ENCODE measurements around the gene VIPR2. TPM values are rescaled to one million over a fixed set of nuclear protein-coding genes. Genes with fewer than 3 reads are reported as not detected.

The VIPR2 gene
- total and polyA plus RNA-seq, 4 donors, result 6.0 to 11.3 (median 8.4) TPM

DNA sequence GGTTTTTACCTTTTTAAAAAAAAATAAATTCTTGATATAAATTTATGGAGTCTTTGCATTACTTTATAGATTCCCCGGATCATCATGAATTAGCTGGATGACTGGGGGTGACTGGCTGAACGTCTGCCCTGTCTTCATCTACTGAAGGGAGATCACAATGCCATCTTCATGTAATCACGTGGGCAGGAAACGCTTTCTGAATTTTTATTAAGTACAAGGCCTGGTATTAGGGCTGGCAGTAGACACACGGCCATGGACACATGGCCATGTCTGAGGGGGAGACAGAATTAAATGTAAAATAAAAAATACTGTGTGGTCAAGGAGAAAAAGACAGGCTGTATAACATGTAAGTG is 111.2 kb downstream of the VIPR2 start:
- no peak overlapping the region for H3K4me3 ChIP-seq (ENCODE audit: low read depth, low read length)
- H3K27ac ChIP-seq (ENCODE audit: low read depth, low read length), result no peak overlapping the region
- H3K27me3 ChIP-seq (ENCODE audit: control insufficient read depth, insufficient read depth, low read length), result peaks cover 2% of the 10 kb centered on the region
- H3K9me3 ChIP-seq (ENCODE audit: control insufficient read depth, insufficient read depth, low read length), result no peaks in the 10 kb centered on the region
- no peak for DNase-seq (ENCODE audit: low read depth in 4 of 6, low spot score in 6 of 6)
- H3K4me1 ChIP-seq (ENCODE audit: control insufficient read depth, insufficient read depth, low read length), result peaks cover 52% of the 10 kb centered on the region
- H3K36me3 ChIP-seq (ENCODE audit: control insufficient read depth, insufficient read depth, low read length), result peaks cover 11% of the 10 kb centered on the region
- 73% methylated on average over 4 of the region's 5 CpGs for WGBS (ENCODE audit: insufficient coverage)

DNA sequence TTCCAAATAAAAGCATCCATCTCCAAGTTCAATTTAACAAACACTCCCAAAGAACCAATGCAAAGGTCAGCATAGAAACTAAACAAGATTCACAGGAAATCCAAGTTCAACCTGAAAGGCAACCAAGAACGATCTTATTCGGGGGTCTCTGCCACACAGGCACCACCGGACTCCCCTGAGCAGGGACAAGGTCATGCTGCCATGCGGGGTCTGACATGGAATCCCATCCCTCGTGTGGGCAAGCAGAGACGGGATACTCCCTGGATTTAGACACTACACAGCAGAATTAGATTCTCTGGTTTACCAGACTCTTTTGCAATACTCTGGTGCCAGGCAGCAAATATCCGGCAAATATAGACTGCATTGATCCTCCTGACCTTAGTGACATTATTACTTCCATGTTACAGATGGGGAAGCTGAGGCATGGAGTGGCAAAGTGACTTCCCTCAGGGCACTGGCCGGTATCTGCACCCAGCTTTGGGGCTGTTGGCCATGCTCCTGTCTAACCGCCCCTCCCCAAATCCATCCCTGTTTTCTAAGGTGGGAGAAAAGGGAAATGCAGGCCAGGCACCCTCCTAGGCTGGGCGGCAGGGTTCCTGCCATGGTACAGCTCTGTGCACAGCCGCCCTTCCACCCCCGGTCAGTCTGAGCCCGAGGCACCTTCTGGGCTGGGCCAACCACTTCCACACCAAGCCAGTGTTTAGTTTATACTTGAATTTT is 111.8 kb downstream of the VIPR2 start:
- Histone ChIP-seq H3K27ac (ENCODE audit: low read depth, low read length) (no peak overlapping the region), H3K27me3 (ENCODE audit: control insufficient read depth, insufficient read depth, low read length) (peaks cover 2% of the 10 kb centered on the region), H3K9me3 (ENCODE audit: control insufficient read depth, insufficient read depth, low read length) (no peaks in the 10 kb centered on the region), H3K36me3 (ENCODE audit: control insufficient read depth, insufficient read depth, low read length) (peaks cover 11% of the 10 kb centered on the region), H3K4me1 (ENCODE audit: control insufficient read depth, insufficient read depth, low read length) (peaks cover 55% of the 10 kb centered on the region), H3K4me3 (ENCODE audit: low read depth, low read length) (no peak overlapping the region)
- no peak for DNase-seq (ENCODE audit: low read depth in 4 of 6, low spot score in 6 of 6)
- 92% methylated on average over 7 of the region's 13 CpGs for WGBS (ENCODE audit: insufficient coverage)

DNA sequence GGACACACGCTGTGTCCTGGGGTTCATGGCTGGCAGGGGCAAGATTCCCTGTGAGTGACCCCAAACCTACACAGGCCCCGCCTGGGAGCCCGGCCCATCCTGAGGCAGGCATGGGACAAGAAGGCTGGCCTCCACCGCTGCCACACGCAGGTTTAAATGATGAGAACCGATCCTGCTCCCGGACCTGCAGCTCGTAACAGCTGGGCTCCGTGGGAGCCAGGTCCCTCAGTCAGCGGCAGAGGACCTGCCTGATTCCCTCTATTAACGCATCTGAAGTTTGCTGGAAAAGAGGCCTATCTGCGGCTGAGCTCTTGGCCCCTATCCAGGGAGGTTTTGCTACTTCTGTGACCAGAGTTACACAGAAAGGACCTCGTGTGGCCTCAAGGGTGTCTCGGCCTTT is 112.3 kb downstream of the VIPR2 start:
- Histone ChIP-seq H3K36me3 (ENCODE audit: control insufficient read depth, insufficient read depth, low read length) (peaks cover 11% of the 10 kb centered on the region), H3K9me3 (ENCODE audit: control insufficient read depth, insufficient read depth, low read length) (no peaks in the 10 kb centered on the region), H3K27ac (ENCODE audit: low read depth, low read length) (no peak overlapping the region), H3K27me3 (ENCODE audit: control insufficient read depth, insufficient read depth, low read length) (peaks cover 2% of the 10 kb centered on the region), H3K4me3 (ENCODE audit: low read depth, low read length) (no peak overlapping the region), H3K4me1 (ENCODE audit: control insufficient read depth, insufficient read depth, low read length) (peaks cover 61% of the 10 kb centered on the region)
- no peak for DNase-seq (ENCODE audit: low read depth in 4 of 6, low spot score in 6 of 6)
- WGBS (ENCODE audit: insufficient coverage), result 75% methylated on average over 14 of the region's 14 CpGs

DNA sequence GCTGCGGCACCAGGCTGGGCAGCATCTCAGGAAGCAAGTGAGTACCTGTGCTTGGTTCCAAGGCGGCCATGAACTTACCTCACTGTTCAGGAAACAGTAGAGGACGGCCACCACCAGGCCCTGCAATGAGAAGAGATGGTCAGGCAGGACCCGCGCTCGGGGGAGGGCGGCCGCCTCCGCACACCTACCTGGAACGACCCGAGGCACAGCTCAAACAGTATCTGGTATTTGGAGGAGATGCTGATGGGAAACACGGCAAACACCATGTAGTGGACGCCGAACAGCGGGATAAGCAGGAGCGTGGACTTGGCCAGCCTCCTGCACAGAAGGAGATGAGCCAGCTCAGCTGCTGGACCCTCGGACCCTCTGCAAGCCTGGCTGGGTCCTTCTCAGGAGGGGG is 112.9 kb downstream of the VIPR2 start:
- Histone ChIP-seq H3K27ac (ENCODE audit: low read depth, low read length) (no peak overlapping the region), H3K4me1 (ENCODE audit: control insufficient read depth, insufficient read depth, low read length) (peaks cover 61% of the 10 kb centered on the region), H3K9me3 (ENCODE audit: control insufficient read depth, insufficient read depth, low read length) (no peaks in the 10 kb centered on the region), H3K27me3 (ENCODE audit: control insufficient read depth, insufficient read depth, low read length) (peaks cover 2% of the 10 kb centered on the region), H3K4me3 (ENCODE audit: low read depth, low read length) (no peak overlapping the region), H3K36me3 (ENCODE audit: control insufficient read depth, insufficient read depth, low read length) (peaks cover 11% of the 10 kb centered on the region)
- WGBS (ENCODE audit: insufficient coverage), result 98% methylated on average over 17 of the region's 17 CpGs
- DNase-seq (ENCODE audit: low read depth in 4 of 6, low spot score in 6 of 6), result no peak

DNA sequence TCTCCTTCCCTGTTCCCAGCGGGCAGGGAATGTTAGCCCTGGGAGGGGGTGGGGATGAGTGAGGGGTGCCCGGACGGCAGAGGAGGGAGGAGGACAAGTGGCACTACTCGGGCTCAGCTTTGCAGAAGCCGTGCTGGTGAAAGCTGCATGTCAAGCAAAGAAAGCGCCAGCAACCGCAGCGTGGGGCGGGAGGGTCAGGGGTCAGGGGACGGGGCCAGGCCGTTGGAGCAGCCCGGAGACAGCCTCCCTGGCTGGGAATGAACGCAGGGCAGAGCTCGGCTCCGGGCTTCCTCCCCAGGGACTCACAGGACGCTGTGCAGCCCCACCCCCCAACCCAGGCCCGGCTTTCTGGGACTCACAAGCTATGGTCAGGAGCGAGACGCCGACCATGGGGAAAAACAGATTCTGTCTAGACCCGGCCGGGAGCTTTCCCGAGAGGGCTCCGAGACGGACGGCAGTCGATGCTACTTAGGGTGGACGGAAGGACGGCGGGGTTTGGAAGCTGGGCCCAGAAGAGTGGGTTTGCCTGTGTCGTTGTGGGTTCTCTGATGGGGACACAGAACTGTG is 113.4 kb downstream of the VIPR2 start:
- peak in 1 of 6 donors; percentile 24 for DNase-seq (ENCODE audit: low read depth in 4 of 6, low spot score in 6 of 6)
- Histone ChIP-seq H3K9me3 (ENCODE audit: control insufficient read depth, insufficient read depth, low read length) (no peaks in the 10 kb centered on the region), H3K27me3 (ENCODE audit: control insufficient read depth, insufficient read depth, low read length) (peaks cover 2% of the 10 kb centered on the region), H3K4me1 (ENCODE audit: control insufficient read depth, insufficient read depth, low read length) (peaks cover 64% of the 10 kb centered on the region), H3K36me3 (ENCODE audit: control insufficient read depth, insufficient read depth, low read length) (peaks cover 11% of the 10 kb centered on the region), H3K4me3 (ENCODE audit: low read depth, low read length) (peak overlapping the region; percentile 41), H3K27ac (ENCODE audit: low read depth, low read length) (no peak overlapping the region)
- WGBS (ENCODE audit: insufficient coverage), result 44% methylated on average over 30 of the region's 31 CpGs

DNA sequence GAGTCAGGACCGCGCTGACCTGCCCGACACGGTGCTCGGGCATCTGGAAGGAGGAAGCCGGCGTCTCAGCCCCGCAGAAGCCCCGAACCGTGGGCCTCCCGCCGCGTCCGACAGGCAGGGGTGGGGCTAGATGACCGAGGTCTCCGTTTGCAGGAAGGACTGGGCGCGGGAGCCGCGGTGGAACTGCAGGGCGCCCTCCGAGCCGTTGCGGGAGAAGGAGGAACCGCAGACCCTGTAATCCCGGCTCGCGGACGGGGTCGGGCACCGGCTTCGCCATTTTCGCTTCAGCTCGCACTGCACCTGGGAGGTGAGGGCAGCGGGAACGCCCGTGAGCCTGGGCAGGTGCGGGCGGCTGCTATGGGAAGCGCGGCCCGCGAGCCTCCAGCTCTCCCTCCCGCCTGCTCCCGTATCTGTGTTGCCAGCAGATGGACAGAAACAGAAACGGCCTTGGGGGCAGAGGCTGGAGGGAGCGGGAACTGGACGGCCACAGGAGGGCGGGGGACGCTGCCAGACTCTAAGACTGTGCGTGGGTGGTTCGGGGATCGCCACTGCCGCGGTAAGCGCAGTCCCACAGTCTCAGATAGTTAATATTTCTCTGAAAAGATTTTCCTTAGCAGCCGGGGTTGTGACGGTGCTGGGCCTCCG is 114.1 kb downstream of the VIPR2 start:
- H3K9me3 ChIP-seq (ENCODE audit: control insufficient read depth, insufficient read depth, low read length), result no peaks in the 10 kb centered on the region
- peaks cover 2% of the 10 kb centered on the region for H3K27me3 ChIP-seq (ENCODE audit: control insufficient read depth, insufficient read depth, low read length)
- 5% methylated on average over 57 of the region's 59 CpGs for WGBS (ENCODE audit: insufficient coverage)
- peak in 2 of 6 donors; percentile 63 to 84 for DNase-seq (ENCODE audit: low read depth in 4 of 6, low spot score in 6 of 6)
- peaks cover 11% of the 10 kb centered on the region for H3K36me3 ChIP-seq (ENCODE audit: control insufficient read depth, insufficient read depth, low read length)
- no peak overlapping the region for H3K27ac ChIP-seq (ENCODE audit: low read depth, low read length)
- H3K4me1 ChIP-seq (ENCODE audit: control insufficient read depth, insufficient read depth, low read length), result peaks cover 65% of the 10 kb centered on the region
- H3K4me3 ChIP-seq (ENCODE audit: low read depth, low read length), result peak overlapping the region; percentile 41

DNA sequence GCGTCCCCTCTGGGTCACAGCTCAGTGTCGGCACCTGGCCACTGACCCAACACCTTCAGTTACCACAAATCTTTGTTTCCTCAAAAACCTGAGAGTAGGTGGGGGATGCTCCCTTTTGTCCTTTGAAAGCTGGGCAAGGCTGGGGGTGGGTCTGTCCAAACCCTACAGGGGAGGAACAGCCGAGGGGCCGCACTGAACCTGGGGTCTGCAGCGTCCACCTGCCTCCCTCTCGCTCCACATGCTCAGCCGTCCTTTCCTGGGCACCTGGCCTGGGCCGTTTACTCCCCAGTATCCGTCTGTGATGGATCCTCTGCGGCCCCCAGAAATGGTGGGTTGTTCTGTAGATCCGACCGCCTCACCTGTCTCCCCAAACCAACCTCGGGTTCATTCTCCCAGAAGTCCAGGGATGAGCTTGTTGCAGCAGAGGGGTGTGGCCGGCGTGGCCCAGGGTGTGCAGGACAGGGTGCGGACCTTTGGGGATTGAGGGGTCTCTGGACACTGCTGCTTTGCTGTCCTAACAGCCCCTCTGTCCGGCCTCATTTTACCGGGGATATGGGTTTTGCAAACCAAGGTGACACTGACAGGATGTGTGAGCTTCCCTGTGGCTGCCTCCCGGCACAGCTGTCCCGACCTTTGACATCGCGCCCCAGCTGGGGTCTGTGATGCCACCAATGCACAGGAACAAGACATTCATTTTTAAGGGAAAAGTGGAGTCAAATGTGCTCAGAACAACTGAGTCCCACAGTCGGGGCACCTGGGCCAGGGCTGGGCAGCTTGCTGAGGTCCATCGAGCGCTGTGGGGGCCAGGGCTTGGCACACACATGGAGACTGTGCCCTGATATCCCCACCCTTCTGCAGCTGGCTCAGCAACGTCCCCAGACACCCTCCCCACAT is 115.9 kb downstream of the VIPR2 start:
- H3K27me3 ChIP-seq (ENCODE audit: control insufficient read depth, insufficient read depth, low read length), result peaks cover 2% of the 10 kb centered on the region
- WGBS (ENCODE audit: insufficient coverage), result 95% methylated on average over 16 of the region's 26 CpGs
- H3K36me3 ChIP-seq (ENCODE audit: control insufficient read depth, insufficient read depth, low read length), result peaks cover 12% of the 10 kb centered on the region
- no peaks in the 10 kb centered on the region for H3K9me3 ChIP-seq (ENCODE audit: control insufficient read depth, insufficient read depth, low read length)
- no peak overlapping the region for H3K27ac ChIP-seq (ENCODE audit: low read depth, low read length)
- H3K4me1 ChIP-seq (ENCODE audit: control insufficient read depth, insufficient read depth, low read length), result peaks cover 52% of the 10 kb centered on the region
- H3K4me3 ChIP-seq (ENCODE audit: low read depth, low read length), result no peak overlapping the region
- DNase-seq (ENCODE audit: low read depth in 4 of 6, low spot score in 6 of 6), result no peak

DNA sequence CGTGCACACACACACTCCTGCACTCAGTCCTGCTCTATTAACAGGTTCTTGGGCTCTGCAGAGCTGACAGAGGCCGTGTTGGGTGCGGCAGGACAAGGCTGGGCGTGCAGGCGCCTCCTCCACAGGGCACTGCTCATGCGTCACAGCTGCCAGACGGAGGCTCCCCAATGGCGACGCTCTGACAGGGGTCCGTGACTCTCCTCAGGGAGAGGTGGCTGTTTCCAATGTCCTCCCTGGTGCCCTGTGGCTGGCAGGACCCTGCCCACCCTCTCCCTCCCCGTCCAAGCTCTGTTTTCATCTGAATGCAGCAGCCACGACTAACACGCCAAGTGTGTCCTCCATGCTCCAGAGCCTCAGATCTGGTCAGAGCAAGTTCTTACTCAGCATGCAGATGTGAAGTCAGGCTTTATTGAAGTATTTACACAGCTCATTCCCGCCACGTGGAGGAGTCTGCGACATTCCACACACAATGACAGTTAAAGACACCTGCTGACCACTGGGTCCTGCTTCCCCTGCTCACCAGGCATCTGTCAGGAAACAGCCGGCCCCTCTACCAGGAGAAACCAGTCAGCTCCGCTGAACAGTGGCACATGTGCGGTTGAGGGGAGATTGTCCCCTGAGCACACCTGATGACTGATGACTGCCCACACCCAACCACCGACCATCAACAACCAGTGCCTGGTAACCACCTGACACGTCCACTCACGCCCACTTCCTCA is 116.7 kb downstream of the VIPR2 start:
- Histone ChIP-seq H3K27ac (ENCODE audit: low read depth, low read length) (peak overlapping the region; percentile 13), H3K36me3 (ENCODE audit: control insufficient read depth, insufficient read depth, low read length) (peaks cover 9% of the 10 kb centered on the region), H3K27me3 (ENCODE audit: control insufficient read depth, insufficient read depth, low read length) (peaks cover 2% of the 10 kb centered on the region), H3K4me1 (ENCODE audit: control insufficient read depth, insufficient read depth, low read length) (peaks cover 48% of the 10 kb centered on the region), H3K9me3 (ENCODE audit: control insufficient read depth, insufficient read depth, low read length) (no peaks in the 10 kb centered on the region), H3K4me3 (ENCODE audit: low read depth, low read length) (no peak overlapping the region)
- 50% methylated on average over 20 of the region's 22 CpGs for WGBS (ENCODE audit: insufficient coverage)
- DNase-seq (ENCODE audit: low read depth in 4 of 6, low spot score in 6 of 6), result peak in 1 of 6 donors; percentile 52
